ENCODE data around the gene TMEM200B. TPM values are rescaled to one million over a fixed set of nuclear protein-coding genes. Genes with fewer than 3 reads are reported as not detected.

Gene TMEM200B
- 28.6 and 31.3 TPM in 2 replicates for total RNA-seq

GRCh38 chr1:29123887-29124365 is at the start of gene TMEM200B:
TSS of gene TMEM200B (minus strand) at chr1:29123903. CDS start at chr1:29121828, 2,075 bp downstream.

Small RNA genes lying within 50 kb of the gene (small RNA-seq; reads per million reads assigned to genes)
- gene RF02271 = not detected

Other genes with a start within 250 kb of the TMEM200B start
- 13.2 and 16.9 TPM in 2 replicates for gene EPB41, start 209.3 kb downstream of the TMEM200B start, total RNA-seq
- gene SRSF4, start 58.0 kb upstream of the TMEM200B start, total RNA-seq = 36.3 and 46.1 TPM in 2 replicates
- 15.3 and 23.0 TPM in 2 replicates for gene MECR, start 107.0 kb upstream of the TMEM200B start, total RNA-seq
- 44.4 and 77.4 TPM in 2 replicates for gene PTPRU, start 112.6 kb upstream of the TMEM200B start, total RNA-seq